Lower leg skin (tissue), 4 donors: ENCODE measurements around the gene AKAP8L. TPM values are rescaled to one million over a fixed set of nuclear protein-coding genes. Genes with fewer than 3 reads are reported as not detected.
A peak's percentile ranks its signal among the peaks of the same experiment; 100 is the strongest.

ENCODE experiments used
- DNase-seq, 2 donors: peaks; one replicate each; pipeline ENCODE4 v3.0.0-alpha.2; 2019; ENCODE audit warnings: low spot score in 2 of 2
- H3K4me3 ChIP-seq: fragments of 200-600 bp; sonication (generic); 2 replicates; pipeline ENCODE4 v1.5.1; 2017; ENCODE audit warnings: mild to moderate bottlenecking, low read depth; ENCODE audit not compliant: poor library complexity, severe bottlenecking
- CTCF ChIP-seq, 3 donors: fragments of 450-650 bp; IDR thresholded peaks; one replicate each; pipeline ENCODE4 v1.5.1; 2016; ENCODE audit warnings: antibody characterized with exemption in 3 of 3, mild to moderate bottlenecking in 3 of 3, moderate library complexity in 2 of 3
- POLR2A ChIP-seq, 2 donors: fragments of 450-650 bp; IDR thresholded peaks; one replicate each; pipeline ENCODE4 v1.6.1; 2016 to 2017; ENCODE audit warnings: antibody characterized with exemption in 2 of 2, mild to moderate bottlenecking in 1 of 2, moderate library complexity in 1 of 2
- WGBS, 2 donors: methylation state at CpG; one replicate each; pipeline ENCODE4 v1.1.5; 2018; 5-methylcytosine and 5-hydroxymethylcytosine counted together
- intact Hi-C: fragments of 100-400 bp; cut with DNase I; formaldehyde crosslinking; loops from one replicate; pipeline ENCODE4 v1.15.0; 2023; ENCODE audit warnings: low total_unique reads
- total RNA-seq, 4 donors: library from RNA; depleted of rRNA; stranded (reverse); fragments of >200 nt; gene quantifications; one replicate each; pipeline ENCODE4 v1.1.0, GENCODE V29; 2016

Gene AKAP8L
- total RNA-seq, 4 donors from 2014 or later, result 82.4 to 141 (median 95.3) TPM

GRCh38 chr19:15463861-15464371 is 45.1 kb upstream of the AKAP8L start:
- intact Hi-C loops, result no loop called here
- no peak for TF ChIP-seq CTCF (IDR thresholded peaks at IDR 0.05)
- TF ChIP-seq POLR2A (IDR thresholded peaks at IDR 0.05), result no peak
- WGBS, 2 donors, result 23 to 41% methylated on average over 5 to 25 of the region's 25 CpGs
- DNase-seq, result no peak
- H3K4me3 ChIP-seq, result no peak overlapping the region

- intact Hi-C loops, result no loop called here
- no peak for DNase-seq
- TF ChIP-seq CTCF (IDR thresholded peaks at IDR 0.05) (no peak), POLR2A (IDR thresholded peaks at IDR 0.05) (no peak)
- 89 to 95% methylated on average over 2 of the region's 2 CpGs for WGBS, 2 donors
- no peak overlapping the region for H3K4me3 ChIP-seq
Observed at GRCh38 chr19:15461694-15462093, 42.9 kb upstream of the AKAP8L start.

GRCh38 chr19:15457701-15458484 is 39.1 kb upstream of the AKAP8L start:
- TF ChIP-seq POLR2A (IDR thresholded peaks at IDR 0.05) (no peak), CTCF (IDR thresholded peaks at IDR 0.05) (no peak)
- WGBS, 2 donors, result 23 to 29% methylated on average over 37 to 46 of the region's 54 CpGs
- intact Hi-C loops, result loop anchor here (5.0 kb wide), 1 partner anchor 1164 kb away; no protein-coding TSS in a partner anchor
- no peak overlapping the region for H3K4me3 ChIP-seq
- no peak for DNase-seq

GRCh38 chr19:15456871-15457700 is 38.3 kb upstream of the AKAP8L start:
- intact Hi-C loops, result loop anchor here (5.0 kb wide), 1 partner anchor 1165 kb away; no protein-coding TSS in a partner anchor
- TF ChIP-seq CTCF (IDR thresholded peaks at IDR 0.05) (no peak), POLR2A (IDR thresholded peaks at IDR 0.05) (no peak)
- no peak overlapping the region for H3K4me3 ChIP-seq
- DNase-seq, result peak in 1 of 2 donors; percentile 31
- WGBS, 2 donors, result 19 to 35% methylated on average over 29 to 37 of the region's 86 CpGs

GRCh38 chr19:15456441-15456840 is 37.7 kb upstream of the AKAP8L start:
- H3K4me3 ChIP-seq, result no peak overlapping the region
- DNase-seq, result no peak
- TF ChIP-seq POLR2A (IDR thresholded peaks at IDR 0.05) (no peak), CTCF (IDR thresholded peaks at IDR 0.05) (no peak)
- 34 to 44% methylated on average over 8 to 14 of the region's 14 CpGs for WGBS, 2 donors
- intact Hi-C loops, result loop anchor here (5.0 kb wide), 1 partner anchor 1166 kb away; no protein-coding TSS in a partner anchor
